HepG2 (cell line): ENCODE measurements around the gene GPR149. TPM values are rescaled to one million over a fixed set of nuclear protein-coding genes. Genes with fewer than 3 reads are reported as not detected.

Experiments used
- DDIT3 ChIP-seq: sonication (generic); formaldehyde crosslinking; IDR thresholded peaks from 2 replicates; pipeline ENCODE4 v1.4.0; 2020; ENCODE audit warnings: mild to moderate bottlenecking, missing genetic modification reagents
- DNMT3B ChIP-seq: conservative IDR thresholded peaks from 2 replicates; pipeline ENCODE4 v1.6.1; 2016; ENCODE audit warnings: missing biosample characterization, control low read depth
- DR1 ChIP-seq: sonication (generic); formaldehyde crosslinking; IDR thresholded peaks from 2 replicates; pipeline ENCODE4 v1.8.0; 2021; ENCODE audit warnings: mild to moderate bottlenecking, missing genetic modification reagents, inconsistent platforms
- HMGA1 ChIP-seq: sonication (generic); formaldehyde crosslinking; conservative IDR thresholded peaks from 2 replicates; pipeline ENCODE4 v1.4.0; 2020; ENCODE audit warnings: missing genetic modification reagents
- MYPOP ChIP-seq: sonication (generic); formaldehyde crosslinking; IDR thresholded peaks from 2 replicates; pipeline ENCODE4 v1.8.1; 2023; ENCODE audit warnings: mild to moderate bottlenecking, moderate library complexity, missing genetic modification reagents
- NPAS2 ChIP-seq: sonication (generic); formaldehyde crosslinking; IDR thresholded peaks from 2 replicates; pipeline ENCODE4 v1.8.0; 2022; ENCODE audit warnings: mild to moderate bottlenecking, missing genetic modification reagents, borderline replicate concordance
- NR2C2 ChIP-seq: sonication (generic); formaldehyde crosslinking; IDR thresholded peaks from 2 replicates; pipeline ENCODE4 v1.4.0; 2020; ENCODE audit warnings: missing genetic modification reagents, mild to moderate bottlenecking, moderate library complexity, borderline replicate concordance
- REXO4 ChIP-seq: sonication (generic); formaldehyde crosslinking; IDR thresholded peaks from 2 replicates; pipeline ENCODE4 v1.8.0; 2022; ENCODE audit warnings: missing genetic modification reagents, mild to moderate bottlenecking, borderline replicate concordance
- TSC22D2 ChIP-seq: sonication (generic); formaldehyde crosslinking; IDR thresholded peaks from 2 replicates; pipeline ENCODE4 v1.5.1; 2020; ENCODE audit warnings: missing genetic modification reagents, mild to moderate bottlenecking, borderline replicate concordance
- XRCC5 ChIP-seq: fragments of 200-400 bp; formaldehyde crosslinking; optimal IDR thresholded peaks from 2 replicates; pipeline ENCODE3; 2017; ENCODE audit warnings: mild to moderate bottlenecking, low read length
- ZNF205 ChIP-seq: IDR thresholded peaks from 2 replicates; pipeline ENCODE4 v1.6.1; 2018; ENCODE audit warnings: missing biosample characterization, missing genetic modification reagents
- ZNF318 ChIP-seq: sonication (generic); formaldehyde crosslinking; IDR thresholded peaks from 2 replicates; pipeline ENCODE4 v1.4.0; 2020; ENCODE audit warnings: mild to moderate bottlenecking, missing genetic modification reagents
- ZNF446 ChIP-seq: sonication (generic); formaldehyde crosslinking; IDR thresholded peaks from 2 replicates; pipeline ENCODE4 v1.5.0; 2020; ENCODE audit warnings: mild to moderate bottlenecking, missing genetic modification reagents
- ZNF747 ChIP-seq: sonication (generic); formaldehyde crosslinking; IDR thresholded peaks from 2 replicates; pipeline ENCODE4 v1.8.1; 2023; ENCODE audit warnings: missing genetic modification reagents, mild to moderate bottlenecking, borderline replicate concordance
- ZNF75D ChIP-seq: sonication (generic); formaldehyde crosslinking; IDR thresholded peaks from 2 replicates; pipeline ENCODE4 v1.8.1; 2023; ENCODE audit warnings: missing genetic modification reagents, mild to moderate bottlenecking, borderline replicate concordance
- polyA plus RNA-seq, 8 experiments: library from polyadenylated mRNA; depleted of rRNA in 3 of 8; stranded (reverse) in 7 of 8; unstranded in 1 of 8; fragments of >200 nt; fragmentation: Illumina TruSeq in 4 of 8; extraction: Trizol in 4 of 8; gene quantifications; 2 replicates each; pipeline versions ENCODE4 v1.2.1 to v1.2.3, GENCODE V29; 2011 to 2016; ENCODE audit warnings: low read depth in 4 of 8, missing spikeins in 1 of 8, mixed read lengths in 1 of 8; ENCODE audit not compliant: insufficient read depth in 1 of 8
- total RNA-seq, 5 experiments: library from RNA; depleted of rRNA; stranded (reverse); fragments of >200 nt; fragmentation: Illumina TruSeq; extraction: Trizol; gene quantifications; 2 replicates each; pipeline ENCODE4 v1.2.3, GENCODE V29; 2016; ENCODE audit warnings: low read depth in 1 of 5
- TF ChIP-seq, protein P1 (sequence below): IDR thresholded peaks from 2 replicates; pipeline ENCODE4 v1.6.1; 2018; ENCODE audit warnings: missing genetic modification reagents

GPR149 gene
- total and polyA plus RNA-seq, 2 of the 13 experiments (the other 11 are each of a cell fraction or from before 2014, with no cell fraction given): not detected

GRCh38 chr3:154323891-154324738, 105.9 kb downstream of the GPR149 start, which contains the start of gene DHX36 (continued):
- TF ChIP-seq ZNF747 (CRISPR knock-in tag) (no peak), DDIT3 (CRISPR knock-in tag) (no peak), TSC22D2 (CRISPR knock-in tag) (peak; percentile 50; the same call in 1 of the 2 replicates), REXO4 (CRISPR knock-in tag) (no peak), DR1 (CRISPR knock-in tag) (no peak), ZNF318 (CRISPR knock-in tag) (no peak), NR2C2 (CRISPR knock-in tag) (peak; percentile 63), MYPOP (no peak), NPAS2 (CRISPR knock-in tag) (no peak), DNMT3B (CRISPR knock-in tag) (no peak), XRCC5 (no peak), ZNF75D (CRISPR knock-in tag) (no peak), HMGA1 (CRISPR knock-in tag) (no peak), ZNF446 (no peak), ZNF205 (CRISPR knock-in tag) (no peak)
- TF ChIP-seq, protein P1, sequence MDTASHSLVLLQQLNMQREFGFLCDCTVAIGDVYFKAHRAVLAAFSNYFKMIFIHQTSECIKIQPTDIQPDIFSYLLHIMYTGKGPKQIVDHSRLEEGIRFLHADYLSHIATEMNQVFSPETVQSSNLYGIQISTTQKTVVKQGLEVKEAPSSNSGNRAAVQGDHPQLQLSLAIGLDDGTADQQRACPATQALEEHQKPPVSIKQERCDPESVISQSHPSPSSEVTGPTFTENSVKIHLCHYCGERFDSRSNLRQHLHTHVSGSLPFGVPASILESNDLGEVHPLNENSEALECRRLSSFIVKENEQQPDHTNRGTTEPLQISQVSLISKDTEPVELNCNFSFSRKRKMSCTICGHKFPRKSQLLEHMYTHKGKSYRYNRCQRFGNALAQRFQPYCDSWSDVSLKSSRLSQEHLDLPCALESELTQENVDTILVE (CRISPR knock-in tag): peak; percentile 23; the same call in 1 of the 2 replicates
